Stimulated activated CD4-positive, alpha-beta T cell treated with anti-CD3 and anti-CD28 coated beads, Interleukin-2, amount 100 ng/mL, for 24 hours (primary cell): Measurements from ENCODE around the gene OR6C65.
"Not testable (repeated sequence)": the region's sequence is repeated elsewhere in the genome, so short reads cannot be mapped to it uniquely, and the experiment has no call there.

ENCODE experiments used
- DNase-seq, 2 donors: peaks; one replicate each; pipeline ENCODE4 v3.0.0-alpha.2; 2020

OR6C65 gene

GRCh38 chr12:55400229-55400628, at the start of gene OR6C65:
TSS of gene OR6C65 (plus strand) at chr12:55400529. CDS start at chr12:55400529, 0 bp downstream.
- DNase-seq, result no peak

DNA sequence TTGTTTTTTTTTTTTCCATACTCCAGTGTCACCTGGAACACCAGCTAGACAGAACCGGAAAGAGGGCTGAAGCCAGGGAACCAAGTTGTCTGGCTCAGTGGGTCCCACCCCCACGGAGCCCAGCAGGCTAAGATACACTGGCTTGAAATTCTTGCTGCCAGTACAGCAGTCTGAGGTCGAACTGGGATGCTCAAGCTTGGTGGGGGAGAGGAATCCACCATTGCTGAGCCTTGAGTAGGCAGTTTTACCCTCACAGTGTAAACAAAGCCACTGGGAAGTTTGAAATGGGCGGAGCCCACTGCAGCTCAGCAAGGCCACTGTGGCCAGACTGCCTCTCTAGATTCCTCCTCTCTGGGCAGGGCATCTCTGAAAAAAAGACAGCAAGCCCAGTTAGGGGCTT, 45.0 kb upstream of the OR6C65 start:
- DNase-seq, result not testable (repeated sequence)

DNA sequence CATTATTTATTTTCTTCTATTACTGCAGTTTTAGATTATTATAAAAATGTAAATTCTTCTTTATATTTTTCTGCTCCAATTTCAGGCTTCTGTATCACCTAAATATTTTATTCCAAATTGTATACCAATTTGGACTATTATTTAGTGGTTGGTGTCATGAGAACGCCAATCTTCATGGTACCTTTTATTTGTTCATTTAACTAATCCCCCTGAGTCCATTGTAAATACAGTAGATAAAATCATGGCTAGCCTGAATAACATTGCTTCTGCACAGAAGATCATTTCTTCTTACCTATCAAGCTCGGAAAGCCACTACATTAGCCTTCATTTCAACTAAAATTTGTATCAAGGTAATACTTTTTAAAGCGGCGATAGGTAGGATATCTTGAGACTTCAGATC, 37.7 kb upstream of the OR6C65 start, which contains the start of gene OR6C75:
Gene OR6C75 (plus strand): TSS at position 301 of the 400 bp plus-strand sequence. CDS start 2,136 bp downstream, outside the sequence.
- DNase-seq, result no peak

GRCh38 chr12:55365086-55365485, 35.2 kb upstream of the OR6C65 start:
- DNase-seq, result no peak

DNA sequence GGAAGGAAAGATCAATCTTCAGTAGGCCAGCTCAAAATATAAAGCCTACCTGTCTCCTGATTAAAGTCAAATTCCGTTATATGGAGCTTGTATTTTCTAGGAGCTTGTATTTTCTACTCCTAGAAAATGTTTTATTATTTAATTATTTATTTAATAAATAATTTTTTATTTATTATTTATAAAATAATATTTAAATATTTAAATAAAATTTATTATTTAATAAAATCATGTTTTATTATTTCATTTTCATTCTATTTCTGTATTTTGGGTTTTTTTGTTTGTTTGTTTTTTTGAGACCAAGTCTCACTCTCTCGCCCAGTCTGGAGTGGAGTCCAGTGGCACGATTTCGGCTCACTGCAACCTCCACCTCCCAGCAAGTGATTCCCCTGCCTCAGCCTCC, 27.8 kb upstream of the OR6C65 start:
- DNase-seq, result no peak

- DNase-seq, result no peak
These were observed 14.4 kb upstream of the OR6C65 start for GRCh38 chr12:55385891-55386290.

- no peak for DNase-seq
These were observed 8.1 kb upstream of the OR6C65 start for GRCh38 chr12:55392032-55392795.

DNA sequence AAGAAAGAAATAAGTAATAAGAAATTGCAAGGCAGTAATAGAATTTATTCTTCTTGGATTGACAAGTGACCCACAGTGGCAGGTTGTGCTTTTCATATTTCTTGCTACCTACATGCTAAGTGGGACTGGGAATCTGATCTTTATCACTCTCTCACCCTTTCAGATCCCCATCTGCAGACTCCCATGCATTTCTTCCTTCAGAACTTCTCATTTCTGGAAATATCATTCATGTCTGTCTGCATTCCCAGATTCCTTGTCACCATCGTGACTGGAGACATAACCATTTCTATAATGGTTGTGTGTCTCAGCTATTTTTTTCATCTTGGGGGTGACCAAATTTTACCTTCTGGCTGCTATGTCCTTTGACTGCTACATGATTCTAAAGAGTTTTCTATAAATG, 4.0 kb upstream of the OR6C65 start:
- DNase-seq, result no peak

GRCh38 chr12:55407866-55408265, 7.5 kb downstream of the OR6C65 start:
- DNase-seq, result no peak

- DNase-seq, result not testable (repeated sequence)
These were observed 8.8 kb downstream of the OR6C65 start for GRCh38 chr12:55409133-55409532.

DNA sequence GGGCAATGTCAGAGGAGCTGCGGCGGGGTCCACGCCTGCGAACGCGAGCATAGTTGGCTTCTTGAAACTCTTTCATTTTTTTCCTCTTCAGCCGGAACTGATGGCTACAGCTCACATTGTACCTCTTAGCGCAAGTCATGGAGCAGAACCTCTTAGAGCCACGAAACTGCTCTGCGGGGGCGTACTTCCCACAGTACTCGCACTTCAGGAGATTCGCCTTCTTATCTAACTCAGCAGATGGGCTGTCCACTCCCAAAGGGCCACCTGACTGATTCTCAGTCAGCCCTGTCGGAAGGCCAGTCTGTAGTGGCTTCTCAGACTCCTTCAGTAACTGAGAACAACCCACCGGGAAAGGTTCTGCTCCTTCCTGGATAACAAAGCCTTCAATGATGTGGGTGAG, 11.8 kb downstream of the OR6C65 start:
- DNase-seq, result not testable (repeated sequence)

- not testable (repeated sequence) for DNase-seq
These were observed 13.4 kb downstream of the OR6C65 start for GRCh38 chr12:55413498-55414388.

DNA sequence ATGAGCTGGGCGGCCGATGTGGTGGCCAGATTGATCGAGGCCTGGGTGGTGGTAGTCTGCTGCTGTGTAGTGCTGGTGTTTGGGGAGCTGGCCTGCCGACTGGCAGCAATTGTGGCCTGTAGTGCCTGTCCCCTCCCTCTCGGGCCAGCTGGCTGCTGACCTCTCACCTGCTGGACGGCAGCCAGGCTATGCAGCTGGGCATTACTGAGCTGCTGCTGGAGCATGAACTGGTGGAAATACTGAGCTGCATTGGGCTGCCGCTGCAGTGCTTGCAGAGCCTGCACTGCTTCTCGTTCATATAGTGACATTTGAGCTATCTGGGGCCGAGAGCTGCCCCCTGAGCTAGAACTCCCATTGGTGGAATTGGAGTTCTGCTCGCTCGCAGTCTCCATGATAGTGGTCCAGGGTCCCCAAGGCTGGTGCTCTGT, 14.1 kb downstream of the OR6C65 start:
- not testable (repeated sequence) for DNase-seq

DNA sequence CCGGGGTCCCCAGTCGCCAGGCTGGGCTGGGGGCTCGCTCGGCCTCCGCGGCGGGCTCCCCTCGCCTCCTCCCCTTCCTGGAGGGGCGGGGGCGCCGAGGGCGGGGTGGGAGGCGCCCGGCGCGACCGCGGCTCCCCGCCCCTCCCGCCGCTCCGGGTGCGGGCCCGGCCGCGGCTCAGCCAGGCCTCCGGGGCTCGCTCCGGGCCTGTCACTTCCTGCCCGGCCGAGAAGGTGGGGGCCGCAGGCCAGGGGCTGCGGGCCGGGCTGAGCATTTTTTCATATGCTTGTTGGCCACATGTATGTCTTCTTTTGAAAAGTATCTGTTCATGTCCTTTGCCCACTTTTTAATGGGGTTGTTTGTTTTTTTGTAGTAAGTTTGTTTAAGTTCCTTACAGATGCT, 14.6 kb downstream of the OR6C65 start:
- not testable (repeated sequence) for DNase-seq

DNA sequence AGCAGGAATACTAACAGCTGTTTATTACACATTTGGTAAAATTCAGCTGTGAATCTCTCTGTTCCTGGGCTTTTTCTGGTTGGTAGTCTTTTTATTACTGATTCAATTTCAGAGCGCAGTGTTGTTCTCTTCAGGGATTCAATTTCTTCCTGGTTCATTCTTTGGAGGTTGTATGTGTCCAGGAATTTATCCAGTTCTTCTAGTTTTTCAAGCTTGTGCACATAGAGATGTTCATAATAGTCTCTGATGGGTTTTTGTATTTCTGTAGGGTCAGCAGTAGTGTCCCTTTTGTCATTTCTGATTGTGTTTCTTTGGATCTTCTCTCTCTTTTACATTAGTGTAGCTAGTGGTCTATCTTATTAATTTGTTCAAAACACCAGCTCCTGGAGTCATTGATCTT, 16.6 kb downstream of the OR6C65 start:
- no peak for DNase-seq

DNA sequence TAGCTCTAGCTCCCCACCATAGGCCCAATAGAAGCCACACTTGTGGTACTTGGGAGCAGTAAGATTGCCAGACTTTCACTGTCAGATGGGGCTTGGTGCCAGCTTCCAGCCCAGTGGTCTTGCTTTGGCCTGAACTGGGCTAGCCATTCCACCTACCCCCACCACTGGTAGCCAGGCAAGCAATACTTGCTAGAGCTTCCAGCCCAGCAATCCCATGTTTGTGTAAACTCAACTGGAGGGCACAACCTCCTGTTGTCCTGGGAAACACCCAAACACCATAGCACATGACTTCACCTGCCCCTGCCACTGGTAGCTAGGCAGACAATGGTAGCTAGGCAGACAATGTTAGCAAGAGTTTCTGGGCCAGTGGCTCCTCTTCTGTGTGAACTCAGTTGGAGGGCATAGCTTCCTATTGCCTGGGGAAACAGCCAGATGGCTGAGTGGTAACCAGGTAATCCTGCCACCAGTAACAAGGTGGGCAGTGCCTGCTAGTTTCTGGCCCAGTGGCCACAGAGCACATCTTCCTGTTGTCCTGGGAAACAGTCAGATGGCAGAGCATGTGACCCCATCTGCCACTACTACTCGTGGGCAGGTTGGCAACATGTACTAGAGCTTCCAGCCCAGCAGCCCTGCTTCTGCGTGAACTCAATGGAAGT, 20.1 kb downstream of the OR6C65 start:
- DNase-seq, result no peak

GRCh38 chr12:55425954-55426353, 25.6 kb downstream of the OR6C65 start, which contains the start of gene OR6C76:
TSS of gene OR6C76 (plus strand) at chr12:55426254. CDS start at chr12:55426254, 0 bp downstream.
- DNase-seq, result no peak

GRCh38 chr12:55428331-55429243, 28.3 kb downstream of the OR6C65 start:
- DNase-seq, result no peak

GRCh38 chr12:55441233-55441632, 40.9 kb downstream of the OR6C65 start:
- DNase-seq, result not testable (repeated sequence)

DNA sequence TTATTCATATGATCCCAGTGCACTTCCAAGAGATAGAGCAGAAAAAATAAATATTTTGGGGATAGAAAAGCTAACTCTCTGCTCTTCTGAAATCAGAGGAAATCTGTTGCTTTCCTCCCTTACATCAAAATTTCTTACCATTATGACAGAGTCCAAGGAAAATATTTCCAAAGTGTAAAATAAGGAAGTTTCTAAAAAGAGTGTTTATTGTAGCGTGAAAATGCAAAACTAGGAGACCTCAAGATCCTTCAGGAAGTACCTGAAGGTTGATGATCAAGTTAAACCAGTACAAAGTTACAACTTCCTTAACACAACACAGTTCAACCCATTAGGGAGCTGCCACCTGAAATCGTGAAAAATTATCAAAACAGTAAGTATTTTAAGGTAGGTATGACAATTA, 43.4 kb downstream of the OR6C65 start, which contains the start of gene OR6C2:
Gene OR6C2 (plus strand): TSS at position 301 of the 400 bp plus-strand sequence. CDS start 8,138 bp downstream, outside the sequence.
- no peak for DNase-seq

GRCh38 chr12:55445357-55445756, 45.0 kb downstream of the OR6C65 start:
- DNase-seq, result no peak

- no peak for DNase-seq
These were observed 46.0 kb downstream of the OR6C65 start for GRCh38 chr12:55446326-55446725.
